Activated CD8-positive, alpha-beta T cell treated with anti-CD3 and anti-CD28 coated beads for 36 hours (primary cell): ENCODE results near the gene SOX10. TPM values are rescaled to one million over a fixed set of nuclear protein-coding genes. Genes with fewer than 3 reads are reported as not detected.
"Not testable (repeated sequence)": the region's sequence is repeated elsewhere in the genome, so short reads cannot be mapped to it uniquely, and the experiment has no call there.

ENCODE experiments used
- ATAC-seq: fragments of 200-7000 bp; cut with Tn5 transposase; one replicate; pipeline ENCODE4 v1.10.0; 2021; ENCODE audit warnings: mild to moderate bottlenecking, moderate library complexity
- CTCF ChIA-PET: fragments of 350-600 bp; sonication (Branson Sonifier 250); formaldehyde crosslinking; loops from one replicate; lab custom pipeline; 2021; ENCODE audit warnings: antibody characterized with exemption; lab: Charles Lee
- POLR2A ChIA-PET: fragments of 350-600 bp; sonication (Branson Sonifier 250); formaldehyde crosslinking; loops from one replicate; lab custom pipeline; 2021; ENCODE audit warnings: antibody characterized with exemption; lab: Charles Lee
- DNase-seq: peaks from one replicate; pipeline ENCODE4 v3.0.0-alpha.2; 2020
- H3K27ac Mint-ChIP-seq: one replicate; pipeline ENCODE4 v1.8.0; 2021; ENCODE audit warnings: mild to moderate bottlenecking, mixed read lengths
- H3K27me3 Mint-ChIP-seq: one replicate; pipeline ENCODE4 v1.8.0; 2021; ENCODE audit warnings: mixed read lengths
- H3K36me3 Mint-ChIP-seq: one replicate; pipeline ENCODE4 v1.8.0; 2021; ENCODE audit warnings: low read depth, mixed read lengths
- H3K4me1 Mint-ChIP-seq: one replicate; pipeline ENCODE4 v1.8.0; 2021; ENCODE audit warnings: low read depth, mixed read lengths
- H3K4me3 Mint-ChIP-seq: one replicate; pipeline ENCODE4 v1.8.0; 2021; ENCODE audit warnings: mild to moderate bottlenecking, moderate library complexity, mixed read lengths
- H3K9me3 Mint-ChIP-seq: one replicate; pipeline ENCODE4 v1.8.0; 2021; ENCODE audit warnings: mixed read lengths
- intact Hi-C: fragments of 100-400 bp; cut with micrococcal nuclease; formaldehyde crosslinking; loops from one replicate; pipeline ENCODE4 v1.10.0; 2022
- total RNA-seq, 2 experiments: library from RNA; stranded (reverse); gene quantifications; one replicate each; pipeline ENCODE4 v1.2.3, GENCODE V29; 2021
- TF ChIP-seq, protein P1 (sequence below): fragments of 200-600 bp; IDR thresholded peaks from one replicate; pipeline ENCODE4 v1.8.0; 2022; ENCODE audit warnings: antibody characterized with exemption, mild to moderate bottlenecking

The SOX10 gene
- total RNA-seq, 2 experiments from 2014 or later = not detected

DNA sequence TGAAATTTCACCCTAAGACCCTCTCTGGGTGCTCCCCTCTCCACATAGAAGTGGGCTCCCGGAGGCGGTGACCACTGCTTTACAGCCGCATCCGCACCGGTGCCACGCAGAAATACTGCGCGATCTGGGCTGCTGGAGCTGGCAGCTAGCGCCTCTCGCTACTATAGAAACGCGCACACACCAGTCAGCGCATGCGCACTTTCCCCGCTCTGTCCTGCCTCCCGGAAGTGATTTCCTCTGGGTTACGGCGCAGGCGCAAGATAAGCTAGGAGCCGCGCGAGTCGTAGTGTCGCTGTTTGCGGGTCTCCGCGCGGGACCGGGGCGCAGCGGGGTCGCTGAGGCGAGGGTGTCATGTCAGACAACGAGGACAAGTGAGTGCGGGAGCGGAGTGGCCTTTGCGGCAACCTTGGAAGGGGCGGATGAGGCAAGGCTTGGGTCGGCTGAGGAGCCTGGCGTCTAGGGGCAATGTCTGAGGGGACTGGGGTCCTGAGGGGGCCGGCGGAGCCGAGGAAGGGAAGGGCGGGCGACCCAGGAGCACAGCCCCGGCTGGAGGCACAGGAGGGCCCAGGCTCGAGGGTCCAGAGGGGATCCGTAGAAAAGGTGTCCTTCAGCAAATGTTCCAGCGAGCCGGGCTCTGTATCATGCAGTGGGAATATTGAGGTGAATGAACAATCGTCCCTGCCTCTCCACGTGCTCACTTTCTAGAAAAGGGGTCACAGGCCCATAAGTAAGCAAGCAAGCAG lies 30.7 kb downstream of the SOX10 start, which contains the start of the genes C22orf23 and POLR2F:
C22orf23 (minus strand) TSS at position 165 of the 743 bp plus-strand sequence. CDS start 452 bp downstream, outside the sequence.
POLR2F (plus strand) TSS at position 263 of the 743 bp plus-strand sequence; CDS start at position 352, 89 bp downstream.
- peaks cover 14% of the 10 kb centered on the region for H3K27me3 Mint-ChIP-seq
- peak within 1 kb of the TSS; percentile 97 for H3K27ac Mint-ChIP-seq
- H3K4me3 Mint-ChIP-seq = peak within 1 kb of the TSS; percentile 97
- ChIA-PET POLR2A (interaction anchor here (0.5 to 1.3 kb wide), 3 partner anchors 48 to 1361 kb away, joined by 3 to 4 read pairs (median 3); partner anchors contain the start of gene MICALL1), CTCF (interaction anchor here (1.0 to 2.7 kb wide), 8 partner anchors 9 to 136 kb away, joined by 3 to 31 read pairs (median 4); partner anchors contain the start of gene MICALL1)
- H3K9me3 Mint-ChIP-seq = no peaks in the 10 kb centered on the region
- peak; percentile 96 for ATAC-seq
- DNase-seq = peak; percentile 98
- H3K36me3 Mint-ChIP-seq = peaks cover 18% of the 10 kb centered on the region
- intact Hi-C loops = no loop called here
- TF ChIP-seq, protein P1, sequence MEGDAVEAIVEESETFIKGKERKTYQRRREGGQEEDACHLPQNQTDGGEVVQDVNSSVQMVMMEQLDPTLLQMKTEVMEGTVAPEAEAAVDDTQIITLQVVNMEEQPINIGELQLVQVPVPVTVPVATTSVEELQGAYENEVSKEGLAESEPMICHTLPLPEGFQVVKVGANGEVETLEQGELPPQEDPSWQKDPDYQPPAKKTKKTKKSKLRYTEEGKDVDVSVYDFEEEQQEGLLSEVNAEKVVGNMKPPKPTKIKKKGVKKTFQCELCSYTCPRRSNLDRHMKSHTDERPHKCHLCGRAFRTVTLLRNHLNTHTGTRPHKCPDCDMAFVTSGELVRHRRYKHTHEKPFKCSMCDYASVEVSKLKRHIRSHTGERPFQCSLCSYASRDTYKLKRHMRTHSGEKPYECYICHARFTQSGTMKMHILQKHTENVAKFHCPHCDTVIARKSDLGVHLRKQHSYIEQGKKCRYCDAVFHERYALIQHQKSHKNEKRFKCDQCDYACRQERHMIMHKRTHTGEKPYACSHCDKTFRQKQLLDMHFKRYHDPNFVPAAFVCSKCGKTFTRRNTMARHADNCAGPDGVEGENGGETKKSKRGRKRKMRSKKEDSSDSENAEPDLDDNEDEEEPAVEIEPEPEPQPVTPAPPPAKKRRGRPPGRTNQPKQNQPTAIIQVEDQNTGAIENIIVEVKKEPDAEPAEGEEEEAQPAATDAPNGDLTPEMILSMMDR = no peak
- peaks cover 30% of the 10 kb centered on the region for H3K4me1 Mint-ChIP-seq

- POLR2A ChIA-PET = no interaction called here
- TF ChIP-seq, protein P1 = no peak
- CTCF ChIA-PET = interaction anchor here (0.6 to 2.7 kb wide), 7 partner anchors 9 to 135 kb away, joined by 3 to 31 read pairs (median 4); partner anchors contain the start of gene MICALL1
- Mint-ChIP-seq H3K9me3 (no peaks in the 10 kb centered on the region), H3K4me1 (peaks cover 28% of the 10 kb centered on the region), H3K4me3 (peak overlapping the region; percentile 97), H3K27me3 (peaks cover 14% of the 10 kb centered on the region), H3K36me3 (peaks cover 15% of the 10 kb centered on the region), H3K27ac (peak overlapping the region; percentile 97)
- intact Hi-C loops = no loop called here
- ATAC-seq (no peak), DNase-seq (no peak)
Observed at GRCh38 chr22:37953062-37953436, 31.3 kb downstream of the SOX10 start.

- Mint-ChIP-seq H3K36me3 (peaks cover 13% of the 10 kb centered on the region), H3K4me3 (peak overlapping the region; percentile 97), H3K27me3 (peaks cover 14% of the 10 kb centered on the region), H3K4me1 (peaks cover 26% of the 10 kb centered on the region)
- ATAC-seq, DNase-seq, H3K9me3 Mint-ChIP-seq, H3K27ac Mint-ChIP-seq, intact Hi-C loops: not testable (repeated sequence)
- CTCF ChIA-PET = interaction anchor here (0.6 to 1.8 kb wide), 4 partner anchors 18 to 89 kb away, joined by 3 to 7 read pairs (median 4); partner anchors contain the start of gene MICALL1
- POLR2A ChIA-PET = interaction anchor here (0.6 kb wide), 1 partner anchor 45 kb away, joined by 3 read pairs; no protein-coding TSS in a partner anchor
Observed at GRCh38 chr22:37952629-37953028, 31.7 kb downstream of the SOX10 start.

- DNase-seq = no peak
- no peak for ATAC-seq
- Mint-ChIP-seq H3K9me3 (no peaks in the 10 kb centered on the region), H3K4me1 (peaks cover 18% of the 10 kb centered on the region), H3K27me3 (peaks cover 14% of the 10 kb centered on the region), H3K4me3 (no peak overlapping the region), H3K36me3 (peaks cover 5% of the 10 kb centered on the region), H3K27ac (no peak overlapping the region)
- ChIA-PET POLR2A (no interaction called here), CTCF (interaction anchor here (1.2 kb wide), 1 partner anchor 17 kb away, joined by 4 read pairs; no protein-coding TSS in a partner anchor)
- intact Hi-C loops = no loop called here
- TF ChIP-seq, protein P1 = no peak
Observed at GRCh38 chr22:37951305-37951704, 33.0 kb downstream of the SOX10 start.

GRCh38 chr22:37947142-37947795 lies 37.1 kb downstream of the SOX10 start:
- H3K9me3 Mint-ChIP-seq, CTCF ChIA-PET, H3K27me3 Mint-ChIP-seq, H3K27ac Mint-ChIP-seq, H3K36me3 Mint-ChIP-seq, H3K4me1 Mint-ChIP-seq, DNase-seq, ATAC-seq, H3K4me3 Mint-ChIP-seq, intact Hi-C loops: not testable (repeated sequence)
- POLR2A ChIA-PET = interaction anchor here (0.6 kb wide), 1 partner anchor 271 kb away, joined by 4 read pairs; no protein-coding TSS in a partner anchor

DNA sequence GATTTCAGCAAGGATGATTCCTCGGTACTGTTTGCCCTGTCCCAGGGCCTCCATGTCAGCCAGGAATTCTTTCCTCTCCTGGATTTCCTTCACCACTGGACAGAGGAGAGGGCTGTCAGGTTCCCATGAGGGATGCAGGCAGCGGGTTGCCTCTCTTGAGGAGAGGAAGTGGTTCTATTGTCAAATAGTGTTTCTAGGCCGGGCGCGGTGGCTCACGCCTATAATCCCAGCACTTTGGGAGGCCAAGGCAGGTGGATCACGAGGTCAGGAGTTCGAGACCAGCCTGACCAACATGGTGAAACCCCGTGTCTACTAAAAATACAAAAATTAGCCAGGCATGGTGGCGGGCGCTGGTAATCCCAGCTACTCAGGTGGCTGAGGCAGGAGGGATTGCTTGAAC lies 39.9 kb downstream of the SOX10 start:
- H3K27ac Mint-ChIP-seq, H3K36me3 Mint-ChIP-seq, DNase-seq, POLR2A ChIA-PET, H3K4me3 Mint-ChIP-seq, H3K27me3 Mint-ChIP-seq, intact Hi-C loops, H3K4me1 Mint-ChIP-seq, H3K9me3 Mint-ChIP-seq, ATAC-seq: not testable (repeated sequence)
- CTCF ChIA-PET = interaction anchor here (2.5 kb wide), 1 partner anchor 21 kb away, joined by 6 read pairs; no protein-coding TSS in a partner anchor
